Measurements from ENCODE around the gene AGL.
A peak's percentile ranks its signal among the peaks of the same experiment; 100 is the strongest.
"Not testable (repeated sequence)": the region's sequence is repeated elsewhere in the genome, so short reads cannot be mapped to it uniquely, and the experiment has no call there.

AGL gene

DNA sequence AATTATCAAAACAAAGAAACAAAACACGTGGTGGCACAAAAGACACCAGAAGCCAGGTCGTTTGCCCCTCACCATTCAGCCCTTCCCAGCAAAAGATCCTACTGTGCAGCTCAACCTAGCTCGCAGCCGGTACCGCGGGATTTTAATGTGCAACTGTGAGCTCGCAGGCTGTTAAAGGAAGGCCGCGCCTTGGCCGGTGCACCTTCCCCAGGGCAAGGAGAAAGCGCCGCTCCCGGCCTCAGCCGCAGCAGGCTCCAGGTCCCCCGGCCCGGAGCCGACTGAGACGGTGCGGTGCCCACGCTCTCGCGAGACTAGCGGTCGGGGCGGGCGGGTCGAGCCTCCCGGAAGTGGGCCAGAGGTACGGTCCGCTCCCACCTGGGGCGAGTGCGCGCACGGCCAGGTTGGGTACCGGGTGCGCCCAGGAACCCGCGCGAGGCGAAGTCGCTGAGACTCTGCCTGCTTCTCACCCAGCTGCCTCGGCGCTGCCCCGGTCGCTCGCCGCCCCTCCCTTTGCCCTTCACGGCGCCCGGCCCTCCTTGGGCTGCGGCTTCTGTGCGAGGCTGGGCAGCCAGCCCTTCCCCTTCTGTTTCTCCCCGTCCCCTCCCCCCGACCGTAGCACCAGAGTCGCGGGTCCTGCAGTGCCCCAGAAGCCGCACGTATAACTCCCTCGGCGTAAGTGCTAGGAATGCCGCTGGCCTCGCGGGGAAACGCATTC lies at the start of gene AGL:
Gene AGL (plus strand): TSS at position 618 of the 715 bp plus-strand sequence. CDS start 682 bp downstream, outside the sequence.
- no peak for DNase-seq

DNA sequence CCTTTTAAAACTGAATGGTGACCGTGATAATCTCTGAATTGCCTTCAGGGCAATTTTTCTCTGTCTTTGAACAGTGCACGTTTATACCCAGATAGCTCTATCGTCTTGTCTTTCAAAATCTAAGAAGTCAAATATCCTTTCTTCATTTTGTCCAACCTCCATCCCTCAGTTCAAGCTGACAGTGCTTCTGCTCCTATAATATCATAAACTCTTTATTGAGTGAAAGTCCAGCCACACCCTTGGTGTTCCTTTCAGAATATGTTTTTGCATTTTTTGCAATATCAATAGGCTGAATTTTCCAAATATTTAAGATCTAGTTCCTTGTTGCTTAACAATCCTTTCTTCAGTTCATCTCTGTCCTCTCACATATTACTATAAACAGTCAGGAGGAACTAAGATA lies 48.6 kb upstream of the AGL start:
- no peak for DNase-seq

DNA sequence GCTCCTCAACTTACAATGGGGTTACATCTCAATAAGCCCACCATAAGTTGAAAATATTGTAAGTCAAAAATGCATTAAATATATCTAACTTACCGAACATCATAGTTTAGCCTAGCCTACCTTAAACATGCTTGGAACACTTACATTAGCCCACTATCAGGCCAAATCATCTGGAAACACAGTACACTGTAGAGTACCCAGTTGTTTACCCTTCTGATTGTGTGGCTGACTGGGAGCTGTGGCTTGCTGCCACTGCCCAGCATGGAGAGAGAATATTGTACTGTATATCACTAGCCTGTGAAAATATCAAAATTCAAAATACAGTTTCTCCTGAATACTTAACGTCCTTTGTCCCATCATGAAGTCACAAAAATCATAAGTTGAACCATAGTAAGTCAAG lies 43.3 kb upstream of the AGL start:
- no peak for DNase-seq

DNA sequence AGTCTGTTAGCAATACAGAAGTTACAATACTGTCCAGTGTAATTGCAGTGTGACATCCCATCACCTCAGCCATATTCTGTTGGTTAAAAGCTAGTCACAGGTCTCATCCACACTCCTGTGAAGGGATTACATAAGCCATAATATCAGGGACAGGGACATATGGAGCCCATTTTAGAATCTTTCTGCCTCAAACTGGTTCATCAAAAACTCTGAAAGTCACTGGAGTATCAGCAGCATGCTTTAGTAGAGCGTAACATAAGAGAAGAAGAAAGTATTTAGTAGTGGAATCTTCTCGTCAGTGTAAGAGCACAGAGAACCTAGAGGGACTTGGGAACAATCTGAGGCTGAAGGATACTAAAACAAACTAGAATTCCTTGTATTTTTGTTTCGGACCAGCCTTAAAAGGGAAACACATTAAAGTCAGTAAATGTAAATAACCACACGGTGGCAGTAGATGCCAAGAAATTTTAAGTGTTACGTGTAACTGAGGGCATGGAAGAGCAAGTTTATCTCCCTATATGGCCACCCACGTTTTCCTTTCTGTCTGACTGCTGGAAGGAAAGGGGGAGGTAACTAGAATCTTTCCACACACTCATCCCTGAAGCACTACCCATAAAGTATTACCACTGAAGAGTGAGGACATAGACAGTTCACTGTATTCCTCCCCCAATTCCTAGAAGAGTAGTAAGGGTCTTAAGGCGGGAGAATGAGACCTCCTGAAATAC lies 41.6 kb upstream of the AGL start:
- peak; percentile 12 for DNase-seq

DNA sequence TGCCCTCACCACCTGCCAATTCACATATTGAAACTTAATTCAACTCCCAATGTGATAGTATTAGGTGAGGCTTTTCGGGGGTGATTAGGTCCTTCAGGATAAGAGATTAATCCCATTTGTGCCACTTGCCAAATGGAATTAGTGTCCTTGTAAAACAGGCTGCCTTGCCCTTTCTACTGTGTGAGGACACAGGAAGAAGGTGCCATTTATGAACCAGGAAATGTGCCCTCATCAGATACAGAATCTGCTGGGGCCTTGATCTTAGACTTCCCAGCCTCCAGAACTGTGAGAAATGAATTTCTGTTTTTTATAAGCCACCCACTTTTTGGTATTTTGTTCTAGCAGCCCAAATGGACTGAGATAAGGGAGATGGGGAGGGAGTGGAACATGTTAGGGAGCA lies 39.1 kb upstream of the AGL start:
- no peak for DNase-seq

DNA sequence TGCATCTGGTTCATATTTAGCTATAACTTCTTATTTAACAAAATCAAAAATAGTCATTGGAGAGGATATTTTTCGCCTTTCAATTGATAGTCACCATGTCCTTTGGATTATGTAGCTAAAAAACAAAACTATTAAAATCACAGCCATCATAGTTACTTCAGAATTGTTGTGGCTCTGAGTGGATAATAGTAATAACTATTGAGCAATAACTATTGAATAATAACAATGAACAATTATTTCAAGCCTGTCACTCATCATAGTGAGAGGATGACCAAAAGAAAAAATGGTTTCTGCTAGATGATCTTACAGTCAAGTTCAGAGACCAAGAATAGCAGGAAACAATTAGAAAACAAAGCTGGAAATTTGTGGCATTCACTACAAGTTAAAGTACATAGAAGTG lies 38.4 kb upstream of the AGL start:
- no peak for DNase-seq

DNA sequence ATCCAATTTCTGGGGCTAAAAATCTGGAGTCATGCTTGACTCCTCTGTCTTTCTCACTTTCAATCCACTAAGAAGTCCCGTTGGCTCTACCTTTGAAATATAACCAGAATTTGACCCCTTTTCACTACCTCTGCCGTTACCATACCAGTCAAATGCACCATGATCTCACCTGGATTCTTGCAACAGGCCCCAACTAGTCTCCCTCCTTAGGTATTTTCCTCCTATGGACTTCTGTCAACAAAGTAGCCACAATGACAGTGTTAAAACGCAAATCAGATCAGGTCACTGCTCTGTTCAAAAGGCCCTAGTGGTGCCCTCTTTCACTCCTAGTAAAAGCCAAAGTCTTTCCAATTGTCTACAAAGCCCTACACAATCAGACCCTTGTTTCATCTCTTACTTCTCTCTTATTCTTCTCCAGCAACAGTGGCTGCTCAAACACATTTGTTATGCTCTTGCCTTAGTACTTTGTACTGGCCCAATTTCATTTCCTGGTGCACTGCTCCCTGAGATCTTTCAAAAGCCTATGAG lies 35.7 kb upstream of the AGL start:
- DNase-seq, result no peak

DNA sequence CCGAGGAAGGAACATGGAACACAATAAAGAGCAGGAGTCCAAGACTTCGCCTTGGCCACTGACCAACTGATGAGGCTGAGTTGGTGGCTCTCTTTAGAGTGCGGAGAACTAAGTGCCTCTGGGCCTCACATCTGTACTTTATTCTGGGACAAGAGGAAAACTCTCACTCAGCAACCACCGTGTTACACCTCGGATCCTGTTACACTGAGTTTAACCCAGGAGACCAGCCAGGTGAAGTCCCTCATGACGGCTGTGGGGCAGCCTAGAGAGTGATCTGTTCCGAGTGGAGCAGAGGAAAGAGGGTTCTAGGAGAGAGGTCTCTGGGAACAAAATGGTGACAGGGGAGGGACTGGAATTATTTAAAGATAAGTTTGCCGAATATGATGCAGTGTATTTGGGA lies 33.5 kb upstream of the AGL start:
- DNase-seq, result no peak

DNA sequence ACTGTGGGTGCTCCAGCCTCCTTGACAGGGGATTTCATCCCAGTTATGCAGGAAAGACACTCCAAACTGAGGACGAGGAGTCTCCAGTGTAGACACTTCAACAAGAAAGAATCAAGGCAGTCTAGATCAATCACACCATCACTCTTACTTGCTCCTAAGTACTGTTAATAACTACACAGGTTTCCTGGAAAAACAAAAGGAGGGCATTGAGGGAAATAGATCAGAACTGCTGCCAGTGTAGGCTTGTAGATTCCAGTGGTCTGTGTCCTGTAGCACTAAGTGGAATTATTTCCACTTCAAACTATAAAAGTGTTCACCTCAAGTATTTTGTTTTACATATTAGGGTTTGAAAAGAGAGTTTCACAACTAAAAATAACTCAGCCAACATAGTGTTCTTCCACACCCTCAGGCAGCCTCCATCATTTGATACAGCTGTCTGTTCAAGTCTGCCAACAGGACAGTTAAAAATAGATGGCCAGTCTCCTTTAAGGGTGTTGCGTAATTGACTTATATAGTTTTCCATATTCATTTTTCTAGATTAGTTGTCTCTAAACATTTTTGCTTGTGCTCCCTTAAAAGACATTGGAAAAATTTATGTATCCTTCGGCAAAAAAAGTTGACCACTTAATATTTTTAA lies 32.0 kb upstream of the AGL start:
- no peak for DNase-seq

DNA sequence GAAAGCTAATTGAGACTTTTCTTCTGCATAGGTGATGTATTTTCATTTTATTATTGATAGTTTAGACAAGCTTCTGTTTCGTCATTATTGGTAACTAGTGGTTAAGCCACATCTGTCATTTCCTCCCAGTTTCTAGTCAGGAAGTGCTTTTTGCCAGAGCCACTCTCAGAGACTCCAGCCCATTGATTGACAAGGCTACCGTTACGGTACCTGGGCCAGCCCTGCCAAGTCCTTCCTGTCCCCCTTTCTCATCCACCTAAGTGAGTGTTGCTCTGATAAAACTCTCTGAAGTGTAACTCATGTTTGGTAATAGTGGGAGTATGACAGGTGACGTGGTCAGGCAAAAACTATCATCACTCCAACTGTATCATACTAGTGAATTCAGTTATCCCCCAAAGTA lies 29.6 kb upstream of the AGL start:
- DNase-seq, result no peak

DNA sequence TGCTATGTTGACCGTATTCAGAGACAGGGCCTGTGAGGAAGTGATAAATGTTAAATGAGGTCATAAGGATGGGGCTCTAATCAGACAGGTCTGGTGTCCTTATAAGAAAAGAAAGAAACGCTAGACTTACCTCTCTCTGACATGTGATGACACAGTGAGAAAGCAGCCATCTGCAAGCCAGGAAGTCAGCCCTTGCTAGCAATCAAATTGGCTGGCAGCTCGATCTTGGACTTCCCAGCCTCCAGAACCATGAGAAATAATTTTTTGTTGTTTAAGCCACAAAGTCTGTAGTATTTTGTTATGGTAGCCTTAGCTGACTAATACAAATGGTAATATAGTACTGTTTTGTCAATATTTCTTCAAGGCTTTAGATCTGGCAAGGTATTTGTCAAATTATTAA lies 25.1 kb upstream of the AGL start:
- DNase-seq, result no peak

DNA sequence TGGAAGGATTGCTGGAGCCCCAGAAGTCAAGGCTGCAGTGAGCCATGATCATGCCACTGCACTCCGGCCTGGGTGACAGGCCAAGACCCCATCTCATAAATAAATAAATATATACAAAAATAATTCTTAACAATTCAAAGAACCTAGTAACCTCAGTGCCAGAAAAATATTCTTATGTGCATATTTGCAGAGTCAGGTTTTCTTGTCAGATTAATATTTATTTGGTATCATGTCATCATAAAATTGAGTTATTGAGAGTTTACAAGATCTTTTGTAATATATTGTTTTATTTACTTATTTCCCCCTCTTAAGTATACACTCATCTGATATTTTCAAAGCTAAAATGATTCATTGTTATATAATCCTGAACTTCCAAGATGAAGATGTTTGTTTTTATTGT lies 24.5 kb upstream of the AGL start:
- no peak for DNase-seq

DNA sequence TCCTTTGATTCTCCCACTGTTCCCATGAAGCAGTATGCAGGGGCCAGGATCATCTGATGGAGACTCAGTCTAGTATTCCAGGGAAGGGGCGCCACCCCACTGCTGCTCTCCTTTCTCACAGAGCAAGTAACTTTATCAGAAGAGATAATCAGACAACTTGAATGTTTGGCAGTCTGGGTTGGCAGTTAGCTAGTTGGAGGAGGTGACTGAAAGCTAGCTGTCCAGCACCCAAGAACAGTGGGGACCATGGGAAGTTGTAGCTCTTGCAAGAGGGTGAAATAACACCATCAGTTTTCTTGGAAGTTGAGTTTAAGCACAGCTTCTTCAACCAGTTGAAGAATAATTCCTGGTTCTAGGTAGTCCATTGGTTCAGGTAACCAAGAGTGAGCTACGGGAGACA lies 22.2 kb upstream of the AGL start:
- DNase-seq, result no peak

DNA sequence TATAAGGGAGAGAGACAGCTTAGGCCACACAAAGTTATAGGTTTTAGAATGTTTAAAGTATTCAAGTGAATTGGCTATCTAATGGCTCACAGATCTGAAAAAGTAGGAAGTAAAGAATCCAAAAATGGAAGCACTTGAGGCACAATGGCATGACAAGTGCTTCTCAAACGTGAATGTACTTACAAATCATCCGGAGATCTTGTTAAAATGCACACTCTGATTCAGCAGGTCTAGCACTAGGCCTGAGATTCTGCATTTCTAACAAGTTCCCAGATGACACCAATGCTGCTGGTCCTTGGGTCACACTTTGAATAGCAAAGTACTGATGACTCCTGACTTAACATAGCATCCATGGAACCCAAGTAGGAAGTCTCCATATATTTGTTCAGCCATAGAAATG lies 20.9 kb upstream of the AGL start:
- DNase-seq, result no peak

DNA sequence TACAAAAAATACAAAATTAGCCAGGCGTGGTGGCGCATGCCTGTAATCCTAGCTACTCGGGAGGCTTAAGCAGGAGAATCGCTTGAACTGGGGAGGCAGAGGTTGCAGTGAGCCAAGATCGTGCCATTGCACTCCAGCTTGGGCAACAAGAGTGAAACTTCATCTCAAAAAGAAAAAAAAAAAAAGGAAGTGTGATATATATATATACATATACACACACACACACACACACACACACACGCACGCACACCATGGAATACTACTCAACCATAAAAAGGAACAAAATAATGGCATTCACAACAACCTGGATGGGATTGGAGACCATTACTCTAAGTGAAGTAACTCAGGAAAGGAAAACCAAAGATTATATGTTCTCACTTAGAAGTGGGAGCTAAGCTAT lies 16.2 kb upstream of the AGL start:
- DNase-seq, result not testable (repeated sequence)

DNA sequence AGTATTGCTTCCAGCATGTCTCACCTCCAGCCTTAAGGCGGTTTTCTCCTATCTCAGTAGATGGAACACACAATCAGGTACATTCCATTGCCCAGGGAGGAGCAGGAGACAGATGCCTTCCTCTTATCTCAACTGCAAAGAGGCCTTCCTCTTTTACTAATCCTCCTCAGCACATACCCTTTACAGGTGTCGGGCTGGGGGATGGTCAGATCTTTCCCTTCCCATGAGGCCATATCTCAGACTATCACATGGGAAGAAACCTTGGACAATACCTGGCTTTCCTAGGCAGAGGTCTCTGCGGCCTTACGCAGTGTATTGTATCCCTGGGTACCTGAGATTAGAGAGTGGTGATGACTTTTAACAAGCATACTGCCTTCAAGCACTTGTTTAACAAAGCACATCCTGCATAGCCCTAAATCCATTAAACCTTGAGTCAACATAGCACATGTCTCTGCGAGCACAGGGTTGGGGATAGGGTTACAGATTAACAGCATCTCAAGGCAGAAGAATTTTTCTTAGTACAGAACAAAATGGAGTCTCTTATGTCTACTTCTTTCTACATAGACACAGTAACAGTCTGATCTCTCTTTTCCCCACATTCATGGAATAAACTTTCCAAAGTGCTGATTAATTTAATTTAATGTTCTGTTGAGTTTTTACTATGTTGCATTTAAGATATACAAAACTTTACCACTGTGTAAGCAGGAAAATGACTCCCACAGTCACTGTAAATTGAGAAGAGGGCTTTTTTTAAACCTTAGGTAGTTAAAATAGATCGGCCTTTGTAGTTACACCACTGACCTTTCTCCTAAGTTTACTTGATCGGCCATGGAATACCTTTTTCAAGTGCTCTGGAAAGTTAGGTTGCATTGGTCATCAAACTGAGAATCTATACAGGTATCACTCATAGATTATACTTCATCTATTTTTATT lies 13.7 kb upstream of the AGL start:
- DNase-seq, result not testable (repeated sequence)

DNA sequence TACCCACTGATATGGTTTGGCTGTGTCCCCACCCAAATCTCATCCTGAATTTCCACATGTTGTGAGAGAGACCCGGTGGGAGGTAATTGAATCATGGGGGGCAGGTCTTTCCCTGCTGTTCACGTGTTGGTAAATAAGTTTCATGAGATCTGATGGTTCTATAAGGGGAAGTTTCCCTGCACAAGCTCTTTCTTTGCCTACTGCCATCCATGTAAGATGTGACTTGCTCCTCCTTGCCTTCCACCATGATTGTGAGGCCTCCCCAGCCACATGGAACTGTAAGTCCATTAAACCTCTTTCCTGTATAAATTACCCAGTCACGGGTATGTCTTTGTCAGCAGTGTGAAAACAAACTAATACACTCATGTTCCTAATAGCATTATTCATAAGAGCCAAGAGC lies 9.8 kb upstream of the AGL start:
- not testable (repeated sequence) for DNase-seq

DNA sequence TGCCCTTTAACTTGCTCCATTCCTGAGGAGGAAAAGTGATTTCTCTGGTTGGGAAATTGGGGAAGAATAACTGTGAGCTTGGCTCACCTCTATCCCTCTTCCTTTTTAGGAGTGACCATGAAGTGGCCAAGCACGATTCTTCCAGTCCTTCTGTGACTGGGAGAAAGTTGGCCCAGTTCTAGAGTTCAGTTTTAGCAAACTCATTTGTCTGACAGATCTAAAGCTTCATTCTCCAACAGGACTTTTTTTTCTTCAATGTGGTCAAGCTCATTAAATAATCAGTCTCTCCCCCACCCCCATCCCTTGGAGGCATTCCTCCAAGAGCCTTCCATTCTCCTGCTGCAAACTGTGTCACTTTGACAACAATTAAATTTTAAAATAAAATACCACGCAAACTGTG lies 6.4 kb upstream of the AGL start:
- DNase-seq, result no peak

DNA sequence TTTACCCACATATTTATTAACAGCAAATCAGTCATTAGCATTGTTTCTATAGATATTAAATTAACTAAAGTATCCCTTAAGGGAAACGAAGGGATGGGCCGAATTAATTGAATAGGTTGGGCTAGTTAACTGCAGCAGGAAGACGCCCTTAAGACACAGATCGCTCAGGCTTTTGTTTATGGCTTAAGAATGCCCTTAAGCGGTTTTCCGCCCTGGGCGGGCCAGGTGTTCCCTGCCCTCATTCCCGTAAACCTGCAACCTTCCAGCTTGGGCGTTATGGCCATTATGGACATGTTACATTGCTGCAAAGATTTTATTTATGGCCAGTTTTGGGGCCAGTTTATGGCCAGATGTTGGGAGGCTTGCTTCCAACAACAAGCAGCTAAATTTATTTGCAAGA lies 5.0 kb upstream of the AGL start:
- not testable (repeated sequence) for DNase-seq

DNA sequence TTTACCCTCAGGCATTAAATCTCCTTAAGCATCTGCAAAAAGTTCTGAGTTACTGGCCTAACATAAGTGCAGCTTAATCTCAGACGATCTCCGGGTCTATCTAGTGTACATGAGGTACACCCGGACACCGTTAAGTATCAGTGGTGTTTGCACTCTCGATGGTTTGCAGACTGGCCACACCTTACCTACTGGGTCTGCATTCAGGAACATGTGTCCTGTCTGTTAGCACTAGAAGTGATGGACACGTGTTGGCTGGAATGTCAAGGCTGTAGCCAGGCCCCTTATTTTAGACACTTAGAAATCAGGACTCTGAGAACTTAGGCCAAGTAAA lies 783 bp upstream of the AGL start:
- DNase-seq, result no peak

DNA sequence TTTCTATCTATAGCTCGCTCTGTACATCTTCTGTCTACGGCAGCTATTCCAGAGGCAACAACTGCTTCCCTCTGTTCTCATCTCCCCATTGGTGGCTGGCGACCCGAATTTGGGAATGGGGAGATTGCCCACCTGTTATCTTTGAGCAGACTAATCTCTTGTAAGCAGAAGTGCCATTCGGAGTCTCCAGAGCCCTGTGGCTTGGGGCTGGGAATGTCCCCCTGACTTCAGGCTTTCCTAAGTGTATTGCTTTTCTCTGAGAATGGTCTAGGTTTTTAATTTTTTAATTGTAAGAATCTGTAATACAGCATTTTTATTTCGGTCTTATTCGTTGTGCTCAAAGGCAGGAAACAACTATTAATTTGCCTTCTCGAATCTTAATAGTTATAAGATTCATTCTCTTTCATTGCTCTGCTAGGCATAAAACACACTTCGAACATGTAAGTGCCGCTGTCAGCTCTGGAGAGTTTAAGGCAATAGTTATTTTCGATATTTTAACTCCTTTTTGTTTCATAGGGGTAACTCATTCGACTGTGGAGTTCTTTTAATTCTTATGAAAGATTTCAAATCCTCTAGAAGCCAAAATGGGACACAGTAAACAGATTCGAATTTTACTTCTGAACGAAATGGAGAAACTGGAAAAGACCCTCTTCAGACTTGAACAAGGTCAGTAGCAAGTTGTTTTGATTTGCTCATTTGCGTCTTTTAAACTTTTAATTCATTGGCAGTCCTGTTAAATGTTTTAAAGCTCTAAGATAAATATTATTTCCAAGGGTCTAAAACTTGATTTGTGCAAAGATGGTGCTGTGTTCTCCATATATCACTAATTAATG lies 514 bp downstream of the AGL start:
- DNase-seq, result no peak

DNA sequence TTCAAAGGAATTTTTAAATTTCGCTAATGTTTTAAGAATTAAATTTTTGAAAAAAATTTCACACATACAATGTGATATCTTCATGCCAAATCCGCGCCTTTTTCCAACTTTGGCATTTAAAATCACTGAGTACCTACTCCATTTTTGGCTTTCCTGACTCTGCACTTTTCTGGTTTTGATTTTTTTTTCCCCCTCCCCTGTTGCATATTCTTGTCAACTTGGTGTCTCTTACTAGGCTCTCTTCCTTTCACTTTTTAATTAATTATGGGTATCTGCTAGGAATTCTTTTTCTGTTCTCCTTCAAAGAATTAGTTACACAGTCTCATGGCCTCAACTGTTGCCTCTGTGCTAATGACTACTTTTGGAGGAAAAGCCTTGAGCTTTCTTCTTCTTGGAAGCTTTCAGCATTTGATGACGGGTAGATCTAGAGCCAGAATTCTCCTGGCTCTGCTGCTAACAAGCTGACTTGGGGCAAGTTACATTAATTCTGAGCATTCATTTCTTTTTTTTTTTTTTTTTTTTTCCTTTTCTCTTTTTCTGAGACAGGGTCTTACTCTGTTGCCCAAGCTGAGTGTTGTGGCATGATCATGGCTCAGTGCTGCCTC lies 1.8 kb downstream of the AGL start:
- DNase-seq, result no peak

All from NCI-H2081 treated with DMSO at 0.1 percent for 48 hours (cell line).